BJ (cell line): Measurements from ENCODE around the gene CIB2. TPM values are rescaled to one million over a fixed set of nuclear protein-coding genes. Genes with fewer than 3 reads are reported as not detected.
A peak's percentile ranks its signal among the peaks of the same experiment; 100 is the strongest.

Experiments used
- CTCF ChIA-PET: fragments of 350-600 bp; formaldehyde crosslinking; extraction: SDS; loops from one replicate; lab custom pipeline; 2021; ENCODE audit warnings: antibody characterized with exemption, inconsistent platforms; lab: Yijun Ruan, JAX
- POLR2A ChIA-PET: fragments of 300-600 bp; sonication (Branson Sonifier 250); formaldehyde crosslinking; extraction: SDS; loops from one replicate; lab custom pipeline; 2021; ENCODE audit warnings: antibody characterized with exemption; lab: Charles Lee
- DNase-seq: peaks from one replicate; pipeline ENCODE4 v3.0.0-alpha.2; 2011; ENCODE audit warnings: low read depth
- H3K27me3 ChIP-seq: 2 replicates; pipeline ENCODE4 v1.6.0; 2011; ENCODE audit warnings: low read length; ENCODE audit not compliant: control insufficient read depth, insufficient read depth
- H3K36me3 ChIP-seq: 2 replicates; pipeline ENCODE4 v1.5.1; 2011; ENCODE audit warnings: low read length; ENCODE audit not compliant: control insufficient read depth, insufficient read depth
- H3K4me3 ChIP-seq: 2 replicates; pipeline ENCODE4 v1.5.1; 2011; ENCODE audit warnings: low read depth, mild to moderate bottlenecking, control low read depth, low read length
- polyA plus RNA-seq: library from polyadenylated mRNA; depleted of rRNA; stranded (reverse); fragments of >200 nt; gene quantifications from 2 replicates; pipeline ENCODE4 v1.2.3, GENCODE V29; 2011
- TF ChIP-seq, protein P1 (sequence below): IDR thresholded peaks from 2 replicates; pipeline ENCODE4 v1.5.1; 2011; ENCODE audit warnings: low read depth, mild to moderate bottlenecking, control low read depth, inconsistent platforms, low read length, moderate library complexity; ENCODE audit not compliant: insufficient read depth

Gene CIB2
- polyA plus RNA-seq, 1 experiment: 7.4 TPM

DNA sequence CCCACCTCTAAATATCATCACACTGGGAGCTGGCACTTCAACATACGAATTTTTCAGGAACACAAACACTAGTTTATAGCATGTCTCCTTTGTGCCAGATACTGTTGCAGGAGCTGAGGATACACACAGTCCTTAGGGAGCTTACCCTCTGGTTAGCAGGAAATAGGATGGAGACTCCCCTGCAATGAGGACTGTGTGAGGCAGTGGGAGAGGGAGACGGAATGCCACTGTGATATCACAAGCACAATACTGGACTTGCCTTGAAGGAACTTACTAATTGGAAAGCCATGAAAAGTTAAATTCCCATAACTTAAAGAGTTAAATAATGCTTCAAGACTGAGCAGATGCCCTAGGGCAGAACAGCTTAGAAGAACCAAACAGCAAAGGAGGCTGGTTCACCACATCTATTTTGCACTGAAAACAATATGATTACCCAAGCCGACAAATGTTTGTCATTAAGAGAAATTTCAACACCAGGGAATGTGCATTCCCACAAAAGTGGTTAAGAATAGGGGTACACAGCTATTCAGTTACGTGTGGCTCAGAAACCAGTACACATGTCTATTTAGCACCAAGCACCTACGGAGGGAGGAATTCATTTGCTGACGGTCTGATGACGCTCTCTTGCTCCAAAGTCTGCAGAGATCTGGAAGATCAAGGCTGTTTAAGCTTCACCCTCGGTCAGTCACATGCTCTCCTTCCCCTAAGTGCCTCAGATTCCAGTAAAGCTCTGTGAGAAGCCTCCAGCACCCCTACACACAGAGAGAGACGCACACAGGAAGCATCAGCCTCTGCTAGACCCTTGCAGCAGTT lies 59.0 kb downstream of the CIB2 start:
- TF ChIP-seq, protein P1, sequence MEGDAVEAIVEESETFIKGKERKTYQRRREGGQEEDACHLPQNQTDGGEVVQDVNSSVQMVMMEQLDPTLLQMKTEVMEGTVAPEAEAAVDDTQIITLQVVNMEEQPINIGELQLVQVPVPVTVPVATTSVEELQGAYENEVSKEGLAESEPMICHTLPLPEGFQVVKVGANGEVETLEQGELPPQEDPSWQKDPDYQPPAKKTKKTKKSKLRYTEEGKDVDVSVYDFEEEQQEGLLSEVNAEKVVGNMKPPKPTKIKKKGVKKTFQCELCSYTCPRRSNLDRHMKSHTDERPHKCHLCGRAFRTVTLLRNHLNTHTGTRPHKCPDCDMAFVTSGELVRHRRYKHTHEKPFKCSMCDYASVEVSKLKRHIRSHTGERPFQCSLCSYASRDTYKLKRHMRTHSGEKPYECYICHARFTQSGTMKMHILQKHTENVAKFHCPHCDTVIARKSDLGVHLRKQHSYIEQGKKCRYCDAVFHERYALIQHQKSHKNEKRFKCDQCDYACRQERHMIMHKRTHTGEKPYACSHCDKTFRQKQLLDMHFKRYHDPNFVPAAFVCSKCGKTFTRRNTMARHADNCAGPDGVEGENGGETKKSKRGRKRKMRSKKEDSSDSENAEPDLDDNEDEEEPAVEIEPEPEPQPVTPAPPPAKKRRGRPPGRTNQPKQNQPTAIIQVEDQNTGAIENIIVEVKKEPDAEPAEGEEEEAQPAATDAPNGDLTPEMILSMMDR: peak; percentile 28; the same call in 1 of the 2 replicates
- Histone ChIP-seq H3K27me3 (no peaks in the 10 kb centered on the region), H3K36me3 (no peaks in the 10 kb centered on the region), H3K4me3 (no peak overlapping the region)
- POLR2A ChIA-PET: no interaction called here
- DNase-seq: peak; percentile 81
- CTCF ChIA-PET: interaction anchor here (0.8 to 2.0 kb wide), 7 partner anchors 13 to 113 kb away, joined by 3 to 7 read pairs (median 3); no protein-coding TSS in a partner anchor

DNA sequence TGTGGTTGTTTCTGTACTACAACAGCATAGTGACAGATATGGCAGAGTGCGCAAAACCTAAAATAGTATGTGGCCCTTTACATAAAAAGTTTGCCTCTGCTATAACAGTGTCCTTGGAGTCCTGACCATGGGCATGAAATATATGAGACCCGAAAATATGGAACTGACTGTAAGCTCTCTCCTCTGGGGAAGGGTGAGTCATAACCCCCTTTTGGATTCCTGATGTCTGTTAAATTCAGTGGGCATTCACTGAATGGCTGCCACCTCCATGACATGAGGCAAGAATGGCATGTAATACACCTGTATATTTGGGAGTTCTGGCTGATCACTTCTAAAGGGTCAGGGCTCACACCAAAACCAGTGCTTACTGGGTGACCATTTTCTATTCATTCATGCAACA lies 59.9 kb downstream of the CIB2 start:
- ChIA-PET POLR2A (no interaction called here), CTCF (interaction anchor here (0.9 to 2.0 kb wide), 3 partner anchors 29 to 112 kb away, joined by 3 to 7 read pairs (median 3); no protein-coding TSS in a partner anchor)
- DNase-seq: no peak
- TF ChIP-seq, protein P1: no peak
- H3K36me3 ChIP-seq: no peaks in the 10 kb centered on the region
- H3K4me3 ChIP-seq: no peak overlapping the region
- no peaks in the 10 kb centered on the region for H3K27me3 ChIP-seq

DNA sequence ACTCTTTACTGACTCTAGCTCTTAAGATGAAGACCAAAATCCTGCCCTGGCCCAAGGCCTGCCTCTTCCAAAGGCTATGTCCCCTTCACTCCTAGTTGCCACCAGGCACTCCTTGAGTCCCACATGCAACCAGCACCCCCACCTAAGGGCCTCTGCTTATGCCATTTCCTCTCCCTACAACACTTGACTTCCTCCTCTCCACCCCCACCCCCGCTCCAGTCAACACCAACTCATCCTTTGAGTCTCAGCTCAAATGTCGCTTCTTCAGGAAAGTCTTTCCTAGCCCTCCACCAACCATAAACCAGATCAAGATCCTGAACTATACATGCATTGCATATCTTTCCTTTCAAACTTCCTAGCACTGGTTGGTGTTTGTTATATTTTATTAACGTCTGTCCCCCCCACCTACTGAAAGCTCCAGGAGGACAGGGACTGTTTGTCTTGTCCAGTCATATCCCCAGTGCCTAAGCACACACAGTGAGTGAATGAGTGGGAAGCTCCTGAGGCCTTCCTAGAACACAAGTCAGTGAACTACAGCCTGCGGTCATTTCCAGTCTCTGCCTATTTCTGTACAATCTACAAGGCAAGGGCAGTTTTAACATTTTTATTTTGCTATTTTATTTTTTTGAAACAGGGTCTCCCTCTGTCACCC lies 61.1 kb downstream of the CIB2 start:
- Histone ChIP-seq H3K4me3 (no peak overlapping the region), H3K27me3 (no peaks in the 10 kb centered on the region), H3K36me3 (no peaks in the 10 kb centered on the region)
- ChIA-PET POLR2A (no interaction called here), CTCF (interaction anchor here (0.7 to 2.7 kb wide), 4 partner anchors 18 to 110 kb away, joined by 3 to 8 read pairs (median 4); no protein-coding TSS in a partner anchor)
- DNase-seq: no peak
- TF ChIP-seq, protein P1: no peak

DNA sequence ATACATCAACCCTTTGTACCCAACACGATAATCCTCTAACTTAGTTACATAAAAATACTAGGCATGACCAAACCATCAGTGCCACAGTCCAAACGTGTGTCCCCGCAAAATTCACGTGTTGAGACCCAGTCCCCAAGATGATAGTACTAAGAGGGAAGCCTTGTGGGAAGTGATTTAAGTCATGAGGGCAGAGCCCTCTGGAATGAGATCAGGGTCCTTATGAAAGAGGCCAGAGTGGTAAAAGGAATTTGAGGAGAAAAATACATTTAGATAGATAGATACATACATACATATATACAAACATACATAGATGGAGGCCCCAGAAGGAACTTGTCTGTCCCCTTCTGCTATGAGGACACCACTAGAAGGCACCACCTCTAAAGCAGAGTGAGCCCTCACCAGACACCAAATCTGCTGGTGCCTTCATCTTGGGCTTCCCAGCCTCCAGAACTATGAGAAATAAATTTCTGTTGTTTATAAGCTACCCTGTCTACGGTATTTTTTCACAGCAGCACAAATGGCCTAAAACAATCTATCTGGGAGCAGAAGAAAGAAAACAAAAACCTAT lies 61.7 kb downstream of the CIB2 start:
- POLR2A ChIA-PET: no interaction called here
- Histone ChIP-seq H3K27me3 (no peaks in the 10 kb centered on the region), H3K4me3 (no peak overlapping the region), H3K36me3 (no peaks in the 10 kb centered on the region)
- TF ChIP-seq, protein P1: no peak
- no peak for DNase-seq
- CTCF ChIA-PET: interaction anchor here (0.7 to 2.7 kb wide), 4 partner anchors 18 to 171 kb away, joined by 3 to 8 read pairs (median 4); no protein-coding TSS in a partner anchor

DNA sequence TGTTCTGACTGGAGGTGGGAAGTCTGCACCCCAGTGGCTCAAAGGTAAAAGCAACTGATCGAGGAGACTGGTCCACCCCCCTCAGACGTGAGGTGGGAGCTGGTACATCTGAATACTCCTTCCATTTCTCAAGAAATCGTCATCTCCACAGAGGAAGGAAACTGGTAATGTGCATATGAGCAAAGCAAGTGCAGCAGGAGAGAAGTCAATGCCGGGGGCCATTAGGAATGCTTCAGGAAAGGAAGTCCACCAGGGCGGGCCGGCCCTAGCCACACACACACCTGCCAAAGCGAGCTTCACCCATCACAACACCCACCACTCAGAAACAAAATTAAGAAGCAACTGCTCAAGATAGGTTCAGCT lies 62.2 kb downstream of the CIB2 start:
- no peak for DNase-seq
- ChIA-PET POLR2A (no interaction called here), CTCF (interaction anchor here (1.0 to 2.7 kb wide), 3 partner anchors 40 to 171 kb away, joined by 3 to 8 read pairs (median 4); no protein-coding TSS in a partner anchor)
- Histone ChIP-seq H3K4me3 (no peak overlapping the region), H3K27me3 (no peaks in the 10 kb centered on the region), H3K36me3 (no peaks in the 10 kb centered on the region)
- TF ChIP-seq, protein P1: no peak
